GM18502 (cell line): Measurements from ENCODE around the gene CYLD.

Source experiments
- ATAC-seq: cut with Tn5 transposase; IDR thresholded peaks from one replicate; pipeline ENCODE4 v1.9.1; 2021; ENCODE audit warnings: mild to moderate bottlenecking; ENCODE audit not compliant: unreplicated experiment, poor library complexity

Gene CYLD

DNA sequence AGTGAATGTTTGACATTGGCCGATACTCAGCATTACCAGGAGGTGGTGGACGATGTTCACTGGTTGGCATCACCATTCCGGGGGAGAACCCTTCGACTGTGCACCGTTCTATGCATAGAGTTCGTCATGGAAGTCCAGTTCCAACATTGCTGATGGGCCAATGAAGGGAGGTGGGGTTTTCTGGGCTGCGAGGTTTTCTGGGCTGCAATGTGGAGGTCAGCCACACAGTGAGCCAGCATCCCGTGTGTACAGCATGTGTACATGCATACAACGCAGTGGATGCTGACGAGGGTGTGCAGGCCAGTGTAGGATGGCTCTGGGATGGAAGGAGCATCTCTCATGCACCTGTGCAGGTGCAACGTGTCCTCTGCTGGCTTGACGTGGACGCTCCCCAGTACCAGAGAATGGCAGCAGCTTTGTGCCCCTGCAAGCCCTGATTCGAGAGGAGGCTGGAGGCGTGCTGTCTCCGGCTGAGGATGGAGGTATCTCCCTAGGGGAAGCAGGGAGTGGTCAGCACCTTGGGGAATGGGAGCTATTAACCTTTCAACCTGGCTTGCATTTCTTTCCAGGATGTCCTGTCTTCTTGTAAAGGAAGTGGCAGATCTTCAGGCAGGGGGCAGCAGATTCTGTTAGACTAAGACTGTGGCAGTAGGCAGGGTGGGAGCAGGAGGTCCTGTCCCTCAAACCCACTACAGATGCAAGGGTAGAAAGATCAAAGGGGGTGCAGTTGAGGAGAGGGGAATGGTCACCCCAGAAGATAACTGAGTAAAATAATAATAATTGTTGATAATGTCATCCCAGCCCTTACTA is 98.2 kb downstream of the CYLD start:
- ATAC-seq = no peak

DNA sequence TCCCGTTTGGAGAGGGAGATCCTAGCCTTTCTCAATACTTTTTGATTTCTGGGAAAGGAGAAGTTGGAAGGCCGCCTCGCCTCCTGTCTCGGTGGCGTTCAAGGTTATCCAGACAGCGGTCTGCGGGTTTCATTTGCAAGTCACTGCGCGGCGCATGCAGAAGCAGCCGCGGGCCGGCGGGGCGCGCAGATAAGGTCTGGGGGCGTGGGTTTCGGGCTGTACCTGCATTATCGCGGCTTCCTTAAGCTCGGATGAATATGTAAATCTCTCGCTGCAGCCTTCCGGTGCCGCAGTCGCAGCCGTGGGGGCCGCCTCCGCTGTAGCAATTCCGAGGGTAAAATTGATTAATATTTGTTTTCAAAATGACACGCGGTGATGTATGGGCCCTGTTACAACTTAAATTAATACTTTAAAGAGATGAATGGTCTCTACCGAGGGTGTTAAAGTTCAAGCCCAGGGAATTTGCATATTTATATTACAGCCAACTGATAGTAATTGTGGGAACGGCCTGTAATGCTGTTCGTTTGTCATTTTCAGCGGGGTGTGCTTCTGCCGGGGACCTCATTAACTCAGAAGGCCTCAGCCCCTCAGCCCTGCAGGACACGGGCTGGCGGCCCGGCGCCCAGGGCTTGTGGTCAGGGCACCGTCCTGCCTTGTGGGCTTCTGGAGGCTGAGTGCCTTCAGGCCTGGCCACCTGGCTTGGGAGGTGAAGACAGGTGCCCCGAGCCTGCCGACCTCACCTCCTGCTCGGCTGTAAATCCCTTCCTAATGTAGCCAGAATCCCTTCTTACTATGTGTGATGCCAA is 99.4 kb downstream of the CYLD start:
- no peak for ATAC-seq

DNA sequence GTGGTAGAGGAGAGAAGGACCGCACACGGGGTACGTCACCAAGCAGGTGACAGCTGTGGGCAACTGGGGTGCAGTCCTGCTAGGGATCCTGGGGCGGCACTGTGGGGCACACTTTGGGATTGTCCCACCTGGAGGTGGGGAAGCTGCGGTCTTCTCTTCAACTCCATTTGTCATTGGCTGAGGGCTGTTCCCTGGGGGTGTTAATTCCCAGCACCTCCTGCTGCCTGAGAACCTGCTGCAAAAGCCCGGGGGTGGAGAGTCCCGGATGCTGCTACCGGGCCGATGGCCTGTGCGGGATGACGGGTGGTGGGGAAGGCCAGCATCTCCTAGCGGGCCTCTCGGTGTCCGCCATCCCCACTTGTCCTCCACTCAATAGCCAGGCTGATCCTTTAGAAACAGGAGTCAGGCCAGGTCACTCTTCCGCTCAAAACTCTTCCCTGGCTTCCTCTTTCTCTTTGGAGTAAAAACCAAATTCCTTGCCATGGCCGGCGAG is 100.2 kb downstream of the CYLD start:
- no peak for ATAC-seq

DNA sequence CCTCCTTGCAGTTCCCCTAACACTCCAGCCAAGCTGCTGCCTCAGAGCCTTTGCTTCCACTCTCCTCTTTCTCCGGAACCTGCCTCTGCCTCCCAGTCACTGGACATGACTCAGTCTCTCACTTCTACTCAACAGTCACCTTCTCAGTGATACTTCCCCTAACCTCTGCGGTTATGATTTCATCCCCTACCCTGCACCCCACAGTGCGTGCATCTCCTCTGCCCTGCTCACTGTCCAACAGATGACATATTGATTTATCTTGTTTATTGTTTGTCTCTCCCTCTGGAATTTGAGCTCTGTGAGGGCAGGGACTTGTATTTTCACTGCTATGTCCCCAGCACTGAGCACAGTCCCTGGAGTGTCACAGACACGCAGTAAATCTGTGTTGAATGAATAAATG is 100.7 kb downstream of the CYLD start:
- no peak for ATAC-seq

DNA sequence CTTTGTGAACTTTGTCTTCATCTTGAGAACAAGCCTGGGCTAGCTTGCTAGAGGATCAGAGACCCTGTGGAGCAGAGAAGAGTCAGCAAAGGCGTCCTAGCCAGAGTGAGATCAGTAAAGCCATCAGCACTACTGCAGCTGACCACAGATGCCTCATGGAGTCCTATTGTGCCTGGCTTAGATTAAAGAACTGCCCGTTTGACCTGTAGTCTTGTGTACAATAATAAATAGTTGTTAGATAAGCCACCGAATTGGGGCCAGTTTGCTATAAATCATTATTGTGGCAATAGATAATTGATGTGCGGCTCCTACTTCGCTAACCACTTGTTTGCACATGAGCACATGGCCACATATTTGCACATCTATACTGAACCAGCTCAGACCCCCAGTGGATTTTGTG is 103.0 kb downstream of the CYLD start:
- no peak for ATAC-seq

DNA sequence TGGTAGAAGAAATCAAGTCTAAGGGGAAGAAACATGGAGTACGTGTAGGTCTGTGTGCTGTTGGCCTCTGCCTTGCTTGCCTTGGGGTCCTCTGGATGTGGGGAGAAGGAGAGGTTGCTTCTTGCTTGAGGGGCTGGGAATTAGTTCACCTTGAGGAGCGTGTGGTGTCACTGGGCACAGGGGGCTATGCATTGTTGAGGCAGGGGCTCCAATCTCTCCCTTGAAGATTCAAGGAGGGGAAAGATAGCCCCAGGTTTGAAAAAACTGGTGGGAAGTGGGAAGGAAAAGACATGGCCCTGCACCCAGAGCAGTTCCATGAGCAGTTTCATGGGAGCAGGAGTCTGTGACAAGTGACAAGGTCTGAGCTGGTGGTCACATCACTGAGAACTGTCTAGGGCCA is 103.4 kb downstream of the CYLD start:
- no peak for ATAC-seq

DNA sequence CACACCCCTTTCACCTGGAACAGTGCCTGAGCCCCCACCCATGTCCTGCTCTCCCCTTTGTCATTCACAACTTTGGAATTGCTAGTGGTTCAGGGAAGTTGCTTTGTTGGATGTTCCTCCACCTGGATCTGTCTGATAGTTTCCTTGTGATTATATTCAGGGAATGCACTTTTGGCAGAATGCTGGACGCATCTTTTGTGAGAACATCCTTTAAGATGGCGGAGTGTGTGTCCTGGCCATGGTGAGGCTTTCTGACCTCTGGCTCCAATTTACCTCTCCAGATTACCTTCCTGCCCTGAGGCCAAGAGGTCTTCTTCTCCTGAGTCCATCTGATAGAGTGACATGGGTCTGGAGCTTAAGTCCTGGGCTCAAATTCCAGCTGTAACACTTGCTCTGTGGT is 104.6 kb downstream of the CYLD start:
- no peak for ATAC-seq

DNA sequence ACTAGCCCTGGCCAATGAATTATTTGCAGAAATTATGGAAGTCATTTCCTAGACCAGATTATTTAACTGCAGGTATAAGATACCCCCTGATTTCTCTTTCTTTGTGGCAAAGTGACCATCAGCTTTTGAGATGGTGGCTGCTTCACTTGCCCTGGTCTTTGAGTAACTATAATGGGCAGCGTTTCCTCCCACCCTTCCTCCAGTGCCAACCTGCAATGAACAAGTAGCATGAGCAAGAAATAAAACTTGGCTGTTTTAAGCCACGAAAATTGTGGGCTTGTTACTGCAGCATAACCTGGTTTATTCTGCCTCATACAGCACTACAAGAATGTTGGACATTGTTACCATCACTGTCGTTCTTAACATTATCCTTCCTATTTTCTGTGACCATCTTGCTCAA is 105.3 kb downstream of the CYLD start:
- no peak for ATAC-seq

DNA sequence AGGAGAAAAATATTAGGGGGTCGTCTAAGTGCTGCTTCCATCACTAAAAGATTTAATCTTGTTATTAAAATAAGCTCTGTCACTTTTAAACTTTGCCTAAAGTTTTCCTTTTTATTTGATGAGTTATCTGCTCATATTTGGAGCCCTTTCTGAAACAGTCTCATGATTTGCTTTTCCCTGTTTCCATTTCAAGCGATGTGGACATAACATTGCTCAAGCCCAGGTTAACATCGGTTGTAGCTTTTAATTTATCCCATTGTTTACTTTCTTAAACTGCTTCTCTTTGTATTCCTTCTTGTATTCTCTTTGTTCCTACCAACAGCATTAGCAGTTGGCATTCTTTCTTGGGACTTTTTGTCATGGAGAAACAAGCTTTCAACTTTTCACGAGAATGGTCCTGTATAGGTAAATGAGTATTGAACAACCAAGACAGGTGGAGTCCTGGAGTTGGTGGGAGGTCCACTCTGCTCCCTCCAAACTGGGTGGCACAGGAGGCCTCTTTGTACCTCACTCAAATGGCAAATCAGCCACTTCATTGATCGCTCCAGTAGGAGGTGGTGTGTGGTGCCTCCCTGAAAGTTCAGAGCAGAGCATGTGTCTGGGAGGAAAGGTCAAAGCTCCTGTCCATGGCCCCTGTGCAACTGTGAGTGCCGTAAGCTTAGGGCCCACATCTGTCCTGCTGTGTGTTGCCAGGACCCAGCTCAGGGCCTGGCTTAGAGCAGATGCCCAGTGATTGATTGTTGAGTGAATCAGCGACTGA is 107.0 kb downstream of the CYLD start:
- ATAC-seq = no peak
